Inferior parietal cortex (tissue), 1 donor: ENCODE results near the gene RRP8.

Experiments
- DNase-seq: peaks from one replicate; pipeline ENCODE4 v3.0.0-alpha.2; 2016; ENCODE audit errors: extremely low spot score

RRP8 gene

DNA sequence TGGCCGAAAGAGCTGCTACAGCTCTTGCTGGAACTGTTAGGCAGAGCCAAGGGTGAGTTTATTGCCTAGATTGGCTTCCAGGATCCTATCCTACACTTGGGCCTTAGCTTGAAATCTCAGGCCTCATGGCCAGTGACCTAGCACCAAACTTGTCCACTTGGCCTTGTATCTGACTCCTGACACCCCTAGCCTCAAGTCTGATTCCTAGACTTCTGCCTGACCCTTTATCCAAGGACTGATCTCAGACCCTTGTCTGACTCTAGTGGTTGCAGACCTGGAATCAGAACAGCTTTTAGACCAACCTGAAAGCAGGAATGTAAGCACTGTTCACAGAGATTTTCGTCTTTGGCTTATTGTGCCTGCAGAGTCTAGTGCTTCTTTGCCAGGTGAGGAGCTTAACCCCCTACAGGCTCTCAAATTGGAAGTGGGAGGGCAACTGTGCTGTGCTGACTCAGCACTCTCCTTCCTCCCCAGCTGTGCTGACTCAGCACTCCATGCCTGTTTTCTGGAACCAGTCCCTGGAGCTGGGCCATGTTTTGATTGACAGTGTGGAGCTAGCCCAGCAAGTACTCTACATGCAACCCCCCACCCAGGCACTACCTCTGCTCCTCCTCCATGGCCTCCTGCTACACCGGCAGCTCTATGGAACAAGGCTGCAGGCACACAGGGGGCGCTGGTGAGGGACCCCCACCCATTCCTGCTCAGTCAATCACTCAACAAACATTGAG, 35.1 kb downstream of the RRP8 start:
- DNase-seq: peak; percentile 65

DNA sequence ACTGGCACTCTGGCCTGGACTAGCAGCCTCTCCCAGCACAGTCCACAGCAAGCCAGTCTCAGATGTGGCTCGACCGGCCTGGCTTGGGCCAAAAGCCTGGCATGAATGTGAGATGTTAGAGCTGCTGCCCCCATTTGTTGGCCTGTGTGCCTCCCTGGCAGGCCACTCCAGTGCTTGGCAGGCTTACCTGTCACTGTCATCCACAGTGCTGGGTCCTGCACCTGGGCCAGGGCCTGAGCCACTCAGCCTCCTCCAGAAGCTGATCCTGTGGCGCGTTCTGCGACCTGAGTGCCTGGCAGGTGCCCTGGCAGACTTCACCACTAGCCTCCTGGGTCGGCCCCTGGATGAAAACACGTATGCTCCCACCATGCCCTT, 36.1 kb downstream of the RRP8 start:
- no peak for DNase-seq

DNA sequence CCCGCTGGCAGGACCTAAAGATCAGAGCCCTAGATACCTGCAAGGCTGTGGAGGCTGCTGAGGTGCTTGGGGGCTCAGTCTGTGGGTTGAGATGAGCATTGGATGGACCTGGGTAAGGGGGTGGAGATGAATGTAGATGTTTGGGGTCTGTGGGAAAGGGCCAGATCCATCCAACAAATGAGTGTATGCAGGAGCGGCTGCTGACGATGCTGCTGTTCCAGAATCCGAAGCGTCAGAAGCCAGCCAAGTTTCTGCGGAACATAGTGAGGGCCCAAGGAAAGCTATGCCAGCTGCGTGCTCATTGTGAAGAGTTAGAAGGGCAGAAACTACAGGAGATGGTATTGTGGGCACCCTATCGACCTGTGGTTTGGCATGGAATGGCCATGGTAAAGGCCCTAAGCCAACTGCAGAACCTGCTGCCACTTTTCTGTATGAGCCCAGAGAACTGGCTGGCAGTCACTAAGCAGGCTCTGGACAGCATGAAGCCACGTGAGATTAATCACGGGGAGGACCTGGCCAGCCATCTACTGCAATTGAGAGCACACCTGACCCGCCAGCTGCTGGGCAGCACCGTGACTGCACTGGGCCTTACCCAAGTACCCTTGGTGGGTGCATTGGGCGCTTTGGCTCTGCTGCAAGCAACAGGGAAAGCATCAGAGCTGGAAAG, 36.6 kb downstream of the RRP8 start:
- no peak for DNase-seq

DNA sequence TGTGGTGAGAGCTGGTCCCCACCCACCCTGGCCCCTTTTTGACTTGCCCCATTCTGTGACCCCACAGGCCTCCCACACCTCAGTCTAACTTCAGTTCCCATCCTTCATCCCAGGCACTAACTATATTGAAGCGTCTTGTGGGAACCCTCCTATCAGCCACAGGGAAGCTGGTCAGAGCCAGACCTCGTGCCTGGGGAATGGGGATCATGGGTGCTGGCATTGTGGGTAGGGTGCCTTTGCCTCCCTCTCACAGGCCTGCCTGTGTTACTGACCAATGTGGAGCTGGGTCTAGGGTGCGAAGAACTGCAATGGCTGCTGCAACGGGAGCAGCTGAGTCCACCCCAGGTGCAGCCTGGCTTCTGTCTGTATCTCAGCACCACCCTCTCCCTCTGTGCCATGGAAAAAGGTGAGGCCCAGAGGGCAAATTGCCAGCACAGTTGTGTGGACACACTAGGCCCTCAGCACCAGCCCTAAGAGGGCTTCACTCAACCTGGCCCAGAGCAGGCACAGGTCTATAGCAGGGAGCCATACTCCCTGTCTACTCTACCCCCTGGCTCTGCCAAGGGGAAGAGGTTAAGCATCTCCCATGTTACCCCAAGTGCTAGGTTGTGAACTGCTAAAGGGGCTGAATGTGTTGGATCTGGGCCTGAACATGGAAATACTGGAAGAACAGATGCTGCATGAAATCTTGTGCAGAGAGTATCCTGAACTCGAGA, 37.3 kb downstream of the RRP8 start:
- DNase-seq: no peak

DNA sequence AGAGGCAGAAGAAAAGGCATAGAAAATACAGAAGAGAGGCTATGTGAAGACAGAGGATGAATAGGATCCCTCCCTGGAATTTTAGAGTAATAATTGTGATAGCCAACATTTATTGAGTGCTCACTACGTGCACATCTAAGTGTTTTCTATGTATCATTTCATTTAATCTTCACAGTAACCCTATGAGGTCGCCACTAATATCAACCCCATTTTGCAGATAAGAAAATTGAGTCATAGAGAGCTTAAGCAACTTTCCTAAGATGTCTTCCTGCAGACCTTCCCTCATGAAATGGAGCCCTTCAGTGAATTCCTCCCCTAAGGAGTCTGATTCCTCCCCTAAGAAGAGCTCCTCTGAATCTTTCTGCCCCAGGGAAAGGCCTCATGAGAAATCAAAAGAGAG, 38.1 kb downstream of the RRP8 start:
- no peak for DNase-seq

DNA sequence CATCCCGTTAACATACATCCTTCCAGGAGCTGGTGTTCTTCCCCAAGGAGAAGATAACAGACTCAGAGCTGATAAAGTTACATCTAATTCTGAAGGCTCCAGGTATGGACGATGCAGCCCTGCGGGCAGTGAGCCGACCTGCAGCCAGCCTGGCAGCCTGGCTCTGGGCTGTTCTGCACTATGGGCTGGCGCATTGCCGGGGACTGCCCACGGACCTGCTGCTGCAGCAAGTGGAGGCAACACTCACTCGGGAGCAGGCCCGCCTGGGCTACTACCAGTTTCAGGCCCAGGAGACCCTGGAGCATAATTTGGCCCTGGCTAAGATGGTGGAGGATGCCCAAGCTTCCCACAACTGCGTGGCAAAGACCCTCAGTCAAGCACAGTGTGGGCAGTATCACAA, 39.7 kb downstream of the RRP8 start:
- DNase-seq: no peak

DNA sequence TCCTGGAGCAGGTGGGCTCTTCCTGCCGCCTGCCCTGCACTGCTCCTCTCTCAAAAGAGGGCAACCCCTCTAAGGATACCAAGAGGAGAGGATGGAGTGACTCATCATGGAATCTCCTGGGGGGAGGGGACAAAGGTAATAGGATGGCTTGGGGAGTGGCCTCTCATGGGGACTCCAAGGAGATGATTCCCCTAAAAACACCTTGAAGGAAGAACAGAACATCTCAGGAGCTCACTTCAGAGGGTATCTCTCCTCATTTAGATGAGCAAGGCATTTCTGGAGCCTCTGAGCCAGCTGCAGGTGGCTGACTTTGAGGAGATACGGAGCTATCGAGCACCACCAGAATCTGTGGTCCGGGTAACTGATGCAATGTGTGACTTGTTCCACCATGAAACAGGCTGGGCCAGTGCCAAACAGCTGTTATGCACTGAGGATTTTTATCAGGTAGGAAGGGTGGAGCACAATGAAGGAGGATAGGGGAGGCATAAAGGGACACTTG, 40.2 kb downstream of the RRP8 start:
- DNase-seq: no peak

DNA sequence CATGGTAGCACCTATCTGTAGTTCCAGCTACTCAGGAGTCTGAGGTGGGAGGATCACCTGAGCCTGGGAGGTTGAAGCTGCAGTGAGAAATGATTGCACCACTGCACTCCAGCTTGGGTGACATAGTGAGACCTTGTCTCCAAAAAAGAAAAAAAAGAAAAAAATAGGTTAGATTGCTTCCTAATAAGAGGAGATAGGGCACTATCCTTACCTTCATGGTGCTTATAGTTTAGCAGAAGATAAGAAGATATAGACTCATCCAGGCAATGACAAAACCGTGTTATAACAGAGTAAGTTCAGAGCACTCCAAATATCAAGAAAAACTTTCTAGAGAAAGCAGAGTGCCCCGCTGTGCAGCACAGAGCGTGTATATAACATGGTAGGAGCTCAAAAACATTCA, 42.1 kb downstream of the RRP8 start:
- DNase-seq: no peak

DNA sequence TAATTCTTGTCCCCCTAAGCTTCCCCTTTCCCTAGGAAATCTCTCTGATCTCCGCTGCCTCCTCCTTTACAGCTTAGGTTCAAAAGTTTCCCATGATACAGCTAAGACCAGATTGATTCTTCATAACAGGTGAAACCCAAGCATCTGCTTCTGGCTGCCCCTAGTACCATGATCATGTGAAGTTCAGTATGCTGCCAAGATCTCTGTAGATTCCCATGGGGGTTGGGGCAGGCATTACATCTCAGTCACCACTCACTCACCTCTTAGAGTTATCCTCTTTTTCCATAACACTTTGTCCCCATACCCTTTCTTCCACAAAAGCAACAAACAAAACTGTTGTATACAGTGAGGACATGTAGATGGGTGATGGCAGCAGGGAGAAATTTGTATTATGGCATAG, 44.0 kb downstream of the RRP8 start:
- DNase-seq: no peak

DNA sequence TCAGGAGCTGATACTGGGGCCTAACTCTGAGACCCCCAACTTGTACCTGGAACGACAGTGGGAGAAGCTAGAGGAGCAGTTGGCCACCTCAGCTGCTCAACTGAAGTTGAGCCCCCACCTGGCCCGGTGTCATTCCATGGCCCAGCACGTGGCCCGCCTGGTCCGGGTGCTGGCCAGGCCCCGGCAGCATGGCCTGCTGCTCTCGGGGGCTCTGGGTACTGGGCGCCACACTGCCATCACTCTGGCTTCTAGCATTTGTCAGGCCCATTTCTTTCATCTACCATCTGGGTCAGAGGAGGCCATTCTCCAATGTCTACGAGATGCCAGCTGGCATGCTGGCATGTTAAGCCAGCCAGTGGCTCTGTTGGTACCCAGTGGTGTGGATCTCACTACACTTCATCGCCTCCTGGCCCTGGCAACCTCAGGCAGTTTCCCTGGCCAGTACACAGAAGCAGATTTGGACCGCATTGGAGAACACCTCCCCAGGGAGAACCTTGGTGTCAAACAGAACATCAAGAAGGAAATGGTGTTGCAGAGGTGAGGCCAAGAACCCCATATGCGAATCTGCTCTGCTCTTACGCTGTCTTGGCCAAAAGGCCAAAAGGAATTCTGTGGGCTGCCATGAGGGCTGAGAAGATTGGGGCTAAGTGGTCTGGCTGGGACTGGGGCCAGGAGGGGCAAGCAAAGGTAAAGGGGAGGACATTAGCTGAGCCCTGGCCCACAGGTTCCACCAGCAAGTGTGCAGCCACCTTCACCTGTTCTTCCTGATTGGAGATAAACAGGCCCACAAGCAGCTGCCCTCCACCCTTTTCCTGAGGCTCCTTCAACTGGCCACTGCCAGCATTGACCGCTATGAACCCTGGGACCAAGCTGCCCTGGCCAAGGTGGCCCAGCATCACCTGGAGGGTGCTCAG, 45.4 kb downstream of the RRP8 start:
- no peak for DNase-seq

DNA sequence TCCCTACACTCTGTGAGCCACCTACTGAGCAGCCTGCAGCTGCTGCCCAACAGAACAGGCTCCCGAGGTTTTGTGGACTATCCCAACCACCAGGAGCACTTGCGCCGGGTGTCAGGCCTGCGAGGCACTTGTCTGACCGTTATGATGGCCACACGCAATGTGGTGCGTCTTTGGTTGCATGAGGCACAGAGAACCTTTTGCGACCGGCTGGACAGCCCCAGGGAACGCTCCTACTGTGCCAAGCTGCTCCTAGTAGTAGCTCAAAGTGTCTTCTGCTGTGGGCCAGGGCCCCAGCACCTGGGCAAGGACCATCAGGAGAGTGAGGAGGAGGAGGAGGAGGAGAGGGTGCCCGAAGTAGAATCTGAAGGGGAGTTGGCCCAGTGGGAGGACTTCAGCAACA, 46.4 kb downstream of the RRP8 start:
- DNase-seq: no peak

DNA sequence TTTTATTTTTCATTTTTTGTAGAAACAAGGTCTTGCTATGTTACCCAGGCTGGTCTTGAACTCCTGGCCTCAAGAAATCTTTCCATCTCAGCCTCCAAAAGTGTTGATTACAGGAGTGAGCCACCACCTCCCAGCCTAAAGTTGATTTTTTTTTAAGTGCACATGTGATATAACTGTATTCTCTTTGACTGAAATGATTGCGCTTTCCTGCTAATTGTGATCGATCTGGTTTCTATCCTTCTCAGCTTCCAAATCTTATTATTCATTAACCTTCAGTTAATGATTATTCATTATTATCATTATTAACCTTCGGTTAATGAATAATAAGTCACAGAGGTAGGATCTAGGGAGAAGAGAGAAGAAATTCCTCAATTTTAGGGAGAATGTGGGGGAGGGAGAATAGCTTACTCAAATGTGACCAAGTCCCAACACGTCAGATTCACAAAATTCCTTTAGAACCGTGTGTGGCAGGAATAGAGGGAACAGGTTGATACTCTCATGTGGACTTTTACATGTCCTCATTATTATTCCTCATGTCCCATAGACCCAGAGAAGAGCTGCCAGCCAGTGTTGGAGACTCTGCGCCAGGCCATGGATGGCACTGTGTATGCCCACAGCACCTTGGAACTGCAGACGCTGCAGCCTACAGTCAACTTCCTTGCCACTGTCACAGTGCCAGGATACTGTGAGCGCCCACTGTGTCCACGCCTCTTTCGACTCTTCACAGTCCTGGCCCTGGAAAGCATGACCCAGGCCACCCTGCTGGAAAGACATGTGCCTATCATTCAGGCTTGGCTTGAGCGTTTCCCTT, 47.1 kb downstream of the RRP8 start:
- DNase-seq: no peak

DNA sequence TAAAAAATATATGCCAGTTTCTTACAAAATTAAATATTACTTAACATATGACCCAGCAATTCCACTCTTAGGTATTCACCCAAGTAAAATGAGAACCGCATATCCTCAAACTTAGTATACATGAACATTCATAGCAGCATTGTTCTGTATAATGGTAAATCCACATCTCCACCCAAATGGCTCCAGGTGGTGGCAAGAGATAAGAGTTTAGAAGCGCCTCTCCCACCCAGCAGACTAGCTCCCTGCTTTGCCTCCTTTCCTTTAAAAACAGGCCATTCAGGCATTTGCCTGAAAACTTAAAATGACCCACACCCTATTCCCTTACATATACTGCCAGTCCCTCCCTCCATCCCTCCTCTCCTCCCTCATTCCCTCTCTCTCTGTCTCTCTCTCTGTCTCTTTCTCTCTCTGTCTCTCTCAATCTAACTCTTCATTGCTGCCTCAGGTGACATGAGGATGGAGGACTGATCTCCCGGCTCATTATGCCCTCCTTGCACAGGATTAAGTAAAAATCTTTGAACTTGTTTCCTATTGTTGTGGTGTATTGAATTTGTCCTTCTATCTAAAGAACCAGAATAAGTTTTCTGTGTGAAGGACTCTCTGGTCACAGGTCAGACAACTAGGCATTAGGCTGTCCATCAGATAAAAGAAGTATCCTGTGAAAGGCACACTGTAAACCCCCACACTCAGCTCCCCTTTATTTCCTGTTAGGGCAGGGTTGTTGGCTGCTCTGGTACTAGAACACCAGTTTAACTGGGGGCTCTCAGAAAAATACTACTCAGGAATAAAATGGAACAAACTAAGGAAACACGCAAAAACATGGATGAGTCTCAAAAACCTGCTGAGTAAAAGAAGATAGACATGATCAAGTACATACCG, 48.3 kb downstream of the RRP8 start:
- no peak for DNase-seq

DNA sequence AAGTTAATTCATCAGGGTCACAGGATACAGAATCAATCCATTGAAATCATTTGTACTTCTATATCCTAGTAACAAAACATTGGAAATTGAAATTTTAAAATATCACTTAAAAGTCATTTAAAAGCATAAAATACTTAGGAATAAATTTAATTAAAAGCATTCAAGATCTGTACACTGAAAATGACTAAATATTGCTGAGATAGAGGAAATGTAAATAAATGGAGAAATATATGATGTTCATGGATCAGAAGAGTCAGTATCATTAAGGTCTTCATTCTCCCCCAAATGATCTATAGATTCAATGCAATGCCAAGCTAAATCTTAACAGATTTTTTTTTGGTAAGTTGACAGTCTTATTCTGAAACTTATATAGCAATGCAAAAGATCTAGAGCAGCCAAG, 49.8 kb downstream of the RRP8 start:
- no peak for DNase-seq

DNA sequence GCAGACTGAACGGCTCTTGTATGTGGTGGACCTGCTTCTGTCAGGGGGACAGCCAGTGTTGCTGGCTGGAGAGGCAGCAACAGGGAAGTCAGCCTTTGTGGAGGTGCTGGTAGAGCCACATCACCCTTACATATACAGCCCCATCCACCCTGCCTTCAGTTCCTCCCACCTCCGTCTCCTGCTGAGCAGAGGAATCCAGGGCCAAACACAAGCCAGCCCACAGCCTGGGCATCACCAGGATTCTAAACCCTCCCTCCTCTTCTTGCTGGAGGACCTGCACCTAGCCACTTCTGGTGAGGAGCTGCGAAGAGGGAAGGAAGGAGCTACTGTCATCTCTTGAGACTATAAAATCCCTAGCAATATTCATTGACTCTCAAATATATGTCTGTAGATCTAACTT, 54.8 kb downstream of the RRP8 start:
- DNase-seq: no peak

DNA sequence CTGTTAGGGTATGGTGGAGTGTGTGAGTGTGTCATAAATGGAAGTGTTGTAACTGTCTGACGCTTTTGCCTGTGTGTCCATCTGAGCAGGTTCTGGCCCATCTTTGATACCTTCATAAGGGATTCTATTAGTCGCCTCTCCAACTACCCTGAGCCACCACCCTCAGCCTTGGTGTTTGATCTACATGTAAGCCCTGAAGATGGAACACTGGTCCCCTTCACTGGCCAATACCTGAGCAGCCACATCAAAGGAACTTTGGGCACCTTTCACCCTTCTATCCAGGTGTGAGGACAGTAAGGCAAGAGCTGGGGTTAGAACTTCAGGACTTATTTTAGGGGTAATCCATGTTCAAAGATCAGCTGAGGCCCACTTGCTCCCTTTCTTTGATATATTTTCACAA, 55.3 kb downstream of the RRP8 start:
- DNase-seq: no peak

DNA sequence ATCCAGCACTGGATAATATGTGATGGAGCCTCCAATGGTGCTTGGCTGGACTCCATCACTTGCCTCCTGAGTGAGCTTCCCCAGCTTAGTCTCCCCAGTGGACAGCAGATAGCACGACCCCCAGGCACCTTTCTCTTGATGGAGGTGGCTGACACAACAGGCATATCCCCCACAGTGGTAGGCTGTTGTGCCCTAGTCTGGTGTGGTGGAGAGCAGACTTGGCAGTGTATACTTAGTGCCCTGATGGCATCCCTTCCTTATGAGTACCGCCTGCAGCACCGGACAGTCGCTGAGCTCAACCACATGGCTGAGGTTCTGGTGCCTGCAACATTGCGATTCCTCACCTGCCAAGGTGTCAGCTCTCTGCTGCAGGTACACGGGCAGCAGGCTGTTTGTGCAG, 56.2 kb downstream of the RRP8 start:
- DNase-seq: no peak

DNA sequence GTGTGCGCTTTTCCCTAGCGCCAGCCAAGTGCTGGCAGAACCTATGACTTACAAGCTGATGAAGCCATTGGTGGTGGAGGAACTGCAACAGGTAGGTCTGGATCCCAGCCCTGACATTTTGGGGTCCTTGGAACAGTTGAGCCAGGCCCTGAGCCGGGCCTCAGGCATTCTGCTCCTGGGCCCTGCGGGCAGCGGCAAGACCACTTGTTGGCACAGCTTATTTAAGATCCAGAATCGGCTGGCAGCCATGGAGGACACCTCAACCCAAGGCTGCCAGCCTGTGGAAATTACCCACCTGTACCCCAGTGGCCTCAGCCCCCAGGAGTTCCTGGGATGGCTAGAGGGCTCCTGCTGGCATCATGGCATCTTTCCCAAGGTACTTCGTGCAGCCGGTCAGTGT, 56.7 kb downstream of the RRP8 start:
- DNase-seq: no peak

DNA sequence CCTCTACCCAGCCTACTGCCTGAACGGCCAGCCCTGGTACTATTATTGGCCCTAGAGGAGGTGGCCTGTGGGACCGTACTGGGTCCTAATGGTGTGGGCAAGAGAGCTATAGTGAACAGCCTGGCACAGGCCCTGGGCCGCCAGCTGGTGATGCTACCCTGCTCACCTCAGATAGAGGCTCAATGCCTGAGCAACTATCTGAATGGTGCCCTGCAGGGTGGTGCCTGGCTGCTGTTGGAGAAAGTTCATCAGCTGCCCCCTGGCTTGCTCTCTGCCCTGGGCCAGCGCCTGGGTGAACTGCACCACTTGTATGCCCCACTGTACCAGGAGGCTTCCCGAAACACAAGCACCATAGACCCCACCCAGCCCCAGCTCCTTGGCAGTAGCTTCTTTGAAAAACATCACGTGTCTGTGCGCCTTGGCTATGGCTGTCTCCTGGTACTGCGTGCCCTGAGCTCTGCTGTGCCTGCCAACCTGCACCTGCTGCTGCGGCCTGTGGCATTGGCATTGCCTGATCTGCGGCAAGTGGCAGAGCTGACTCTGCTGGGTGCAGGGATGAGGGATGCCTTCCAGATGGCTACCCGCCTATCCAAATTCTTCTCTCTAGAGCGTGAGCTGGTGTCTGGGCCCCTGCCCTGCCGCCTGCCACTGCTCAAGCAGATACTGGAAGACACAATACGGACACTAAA, 57.4 kb downstream of the RRP8 start:
- DNase-seq: no peak
